K562 (cell line): ENCODE measurements around the gene ATXN1. TPM values are rescaled to one million over a fixed set of nuclear protein-coding genes. Genes with fewer than 3 reads are reported as not detected.

Experiments used
- AFF1 ChIP-seq, 2 experiments: fragments of 450-650 bp; IDR thresholded peaks; 2 replicates each; pipeline ENCODE4 v1.6.1; 2018; ENCODE audit warnings: mild to moderate bottlenecking in 2 of 2, low read depth in 1 of 2; ENCODE audit not compliant: partially characterized antibody in 2 of 2
- BDP1 ChIP-seq: IDR thresholded peaks from 3 replicates; pipeline ENCODE4 v1.6.1; 2011; ENCODE audit not compliant: insufficient read length, insufficient read depth
- BRF1 ChIP-seq: IDR thresholded peaks from 3 replicates; pipeline ENCODE4 v1.6.1; 2011; ENCODE audit warnings: borderline replicate concordance, mild to moderate bottlenecking; ENCODE audit not compliant: insufficient read length; ENCODE audit errors: extremely low read depth
- CUX1 ChIP-seq: fragments of 200-800 bp; sonication (Bioruptor generic); IDR thresholded peaks from 2 replicates; pipeline ENCODE4 v1.6.1; 2016; ENCODE audit warnings: missing genetic modification characterization, missing compliant biosample characterization
- ELK1 ChIP-seq: sonication (generic); formaldehyde crosslinking; IDR thresholded peaks from 2 replicates; pipeline ENCODE4 v1.8.1; 2022; ENCODE audit warnings: missing genetic modification reagents
- EP400 ChIP-seq: fragments of 450-650 bp; IDR thresholded peaks from 2 replicates; pipeline ENCODE4 v1.6.1; 2017; ENCODE audit warnings: antibody characterized with exemption, mild to moderate bottlenecking, moderate library complexity
- GABPB2 ChIP-seq: fragments of 250-450 bp; sonication (Bioruptor Pico); conservative IDR thresholded peaks from 2 replicates; pipeline ENCODE4 v1.5.1; 2021; ENCODE audit warnings: mild to moderate bottlenecking
- HLTF ChIP-seq: fragments of 450-650 bp; IDR thresholded peaks from 2 replicates; pipeline ENCODE4 v1.6.1; 2016
- NR2F6 ChIP-seq: fragments of 450-650 bp; formaldehyde crosslinking; IDR thresholded peaks from 2 replicates; pipeline ENCODE4 v1.4.0; 2020; ENCODE audit warnings: mild to moderate bottlenecking
- RBM25 ChIP-seq: fragments of 200-400 bp; formaldehyde crosslinking; IDR thresholded peaks from 2 replicates; pipeline ENCODE4 v1.6.1; 2018; ENCODE audit warnings: low read length, low read depth, moderate library complexity; ENCODE audit not compliant: severe bottlenecking
- STAG1 ChIP-seq: sonication (generic); formaldehyde crosslinking; IDR thresholded peaks from 2 replicates; pipeline ENCODE4 v1.5.0; 2020; ENCODE audit warnings: missing genetic modification reagents, borderline replicate concordance
- VEZF1 ChIP-seq: fragments of 200-800 bp; sonication (Bioruptor generic); IDR thresholded peaks from 2 replicates; pipeline ENCODE4 v1.6.1; 2017; ENCODE audit warnings: missing genetic modification characterization, missing compliant biosample characterization
- ZNF277 ChIP-seq: fragments of 250-450 bp; sonication (Bioruptor Pico); IDR thresholded peaks from 2 replicates; pipeline ENCODE4 v1.8.0; 2022; ENCODE audit warnings: inconsistent platforms, mild to moderate bottlenecking, moderate library complexity, borderline replicate concordance
- ZNF589 ChIP-seq: fragments of 200-800 bp; sonication (Bioruptor generic); IDR thresholded peaks from 2 replicates; pipeline ENCODE4 v1.6.1; 2016; ENCODE audit warnings: low read depth, missing genetic modification characterization, missing compliant biosample characterization
- polyA plus RNA-seq, 8 experiments: library from polyadenylated mRNA; depleted of rRNA in 4 of 8; stranded (reverse) in 5 of 8; unstranded in 3 of 8; fragments of >200 nt; fragmentation: Nextera tagmentation in 2 of 8; fragmentation: Illumina TruSeq in 1 of 8; extraction: Ambion mirVana in 2 of 8; extraction: Trizol in 1 of 8; gene quantifications; 2 replicates each; pipeline versions ENCODE4 v1.2.1 to v1.2.3, GENCODE V29; 2011 to 2014; ENCODE audit warnings: inconsistent platforms in 1 of 8, missing spikeins in 1 of 8
- total RNA-seq, 7 experiments: library from RNA; depleted of rRNA in 6 of 7; stranded (reverse); fragments of >200 nt in 6 of 7; fragmentation: Illumina TruSeq in 2 of 7; extraction: Trizol in 2 of 7; gene quantifications; 2 replicates each; pipeline versions ENCODE4 v1.2.1 to v1.2.3, GENCODE V29; 2011 to 2021; ENCODE audit warnings: low replicate concordance in 1 of 7

Gene ATXN1
- total and polyA plus RNA-seq, 9 of the 15 experiments (the other 6 are each of a cell fraction or from before 2014, with no cell fraction given): under 0.01 to 1.2 (median 0.58) TPM

- TF ChIP-seq AFF1 (IDR thresholded peaks at IDR 0.05; ENCODE audit: low read depth in 1 of 2, partially characterized antibody in 2 of 2): peak in 1 of 2 experiments; percentile 75
- TF ChIP-seq ZNF589 (CRISPR knock-in tag): peak; percentile 90
- TF ChIP-seq BRF1: no peak
- no peak for TF ChIP-seq CUX1 (CRISPR knock-in tag)
- TF ChIP-seq BDP1: no peak
- no peak for TF ChIP-seq HLTF
- no peak for TF ChIP-seq NR2F6 (CRISPR knock-in tag)
- TF ChIP-seq ELK1 (CRISPR knock-in tag): no peak
- TF ChIP-seq GABPB2 (CRISPR knock-in tag): no peak
- no peak; the same call in 1 of the 2 replicates for TF ChIP-seq VEZF1 (CRISPR knock-in tag)
- no peak for TF ChIP-seq RBM25
- no peak for TF ChIP-seq STAG1 (CRISPR knock-in tag)
- peak; percentile 83 for TF ChIP-seq EP400
- no peak for TF ChIP-seq ZNF277 (CRISPR knock-in tag)
Measured at GRCh38 chr6:16322666-16323312, 438.5 kb downstream of the ATXN1 start (continued).
